HG03159 (cell line): ENCODE data around the gene SYNPO2L.

Experiments used
- ATAC-seq: cut with Tn5 transposase; IDR thresholded peaks from one replicate; pipeline ENCODE4 v1.9.1; 2021; ENCODE audit warnings: mild to moderate bottlenecking, moderate library complexity; ENCODE audit not compliant: unreplicated experiment

SYNPO2L gene

DNA sequence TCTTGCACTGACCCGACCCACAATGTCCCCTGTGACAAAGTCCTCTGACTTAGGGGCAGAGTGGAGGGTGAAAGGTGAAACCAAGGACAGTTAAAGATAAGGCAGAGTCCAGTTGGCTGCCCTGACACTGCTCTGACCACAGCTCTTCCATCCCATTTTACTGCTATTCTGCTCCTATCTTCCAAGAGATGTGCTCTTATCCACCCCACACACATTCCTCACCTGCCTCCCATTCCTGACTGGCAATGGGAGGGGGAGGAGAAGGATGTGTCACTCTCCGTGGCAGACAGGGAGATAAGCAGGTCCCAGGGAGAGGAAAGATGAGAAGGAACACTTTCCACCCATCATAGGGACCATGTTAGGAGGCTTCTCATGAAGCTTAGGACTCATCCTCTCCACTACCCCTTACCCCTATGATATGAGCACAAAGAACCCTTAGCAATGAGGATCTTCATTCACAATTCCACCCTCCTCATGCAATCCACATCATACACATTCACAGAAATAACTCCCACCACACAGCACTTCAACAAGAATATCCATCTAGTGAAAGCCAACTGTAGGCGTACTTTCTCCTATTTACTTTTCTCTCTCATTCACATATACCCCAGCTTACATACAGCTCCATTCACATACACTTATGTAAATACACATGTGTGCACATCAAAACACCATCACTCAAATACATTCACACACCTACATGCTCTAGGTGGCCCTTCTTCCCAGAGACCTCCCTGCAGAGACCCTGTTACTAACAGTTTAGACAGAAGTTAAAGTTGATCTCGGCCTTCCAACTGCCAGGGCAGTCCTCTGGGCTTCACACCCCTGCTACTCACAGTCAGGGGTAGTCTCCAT lies 6.6 kb downstream of the SYNPO2L start:
- ATAC-seq, result no peak

DNA sequence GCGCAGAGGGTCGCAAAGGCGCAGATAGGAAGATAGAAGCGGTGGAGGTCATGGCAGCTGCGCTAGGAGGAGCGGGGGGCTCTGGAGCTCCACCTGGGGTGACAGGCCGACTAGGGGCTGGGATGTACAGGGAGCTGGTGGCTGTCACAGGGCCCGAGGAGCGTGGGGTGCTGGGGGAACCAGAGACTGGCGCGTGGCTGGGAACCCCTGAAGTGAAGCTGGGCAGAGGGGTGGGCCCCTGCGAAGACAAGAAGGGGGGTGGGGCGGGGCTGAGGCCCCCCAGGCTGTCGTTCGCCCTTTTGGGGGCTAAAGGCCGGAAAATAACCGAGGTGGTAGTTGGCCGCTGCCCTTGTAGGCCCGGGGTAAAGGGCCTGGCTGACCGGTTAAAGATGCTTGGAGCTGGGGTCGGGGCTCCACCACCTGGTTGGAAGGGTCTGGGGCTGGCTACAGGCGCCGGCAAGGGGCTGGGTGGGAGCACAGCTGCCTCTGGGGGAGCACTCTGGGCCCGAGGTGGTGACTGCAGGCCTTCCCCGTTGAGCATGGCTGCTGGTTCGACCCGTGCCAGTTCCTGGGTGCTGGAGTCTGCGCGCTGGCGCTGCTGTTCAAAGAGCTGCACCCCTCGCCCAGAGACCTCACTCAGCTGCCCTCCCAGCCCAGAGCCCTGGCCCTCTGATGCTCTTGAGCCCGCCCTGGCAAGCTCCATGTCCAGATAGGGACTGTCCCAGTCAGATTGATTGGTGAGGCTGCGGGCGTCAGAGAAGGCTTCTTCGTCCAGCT lies 7.8 kb downstream of the SYNPO2L start:
- no peak for ATAC-seq

- ATAC-seq, result no peak
Observed at GRCh38 chr10:73647211-73647874, 8.5 kb downstream of the SYNPO2L start.

- ATAC-seq, result no peak
Observed at GRCh38 chr10:73646598-73647041, 9.2 kb downstream of the SYNPO2L start.

DNA sequence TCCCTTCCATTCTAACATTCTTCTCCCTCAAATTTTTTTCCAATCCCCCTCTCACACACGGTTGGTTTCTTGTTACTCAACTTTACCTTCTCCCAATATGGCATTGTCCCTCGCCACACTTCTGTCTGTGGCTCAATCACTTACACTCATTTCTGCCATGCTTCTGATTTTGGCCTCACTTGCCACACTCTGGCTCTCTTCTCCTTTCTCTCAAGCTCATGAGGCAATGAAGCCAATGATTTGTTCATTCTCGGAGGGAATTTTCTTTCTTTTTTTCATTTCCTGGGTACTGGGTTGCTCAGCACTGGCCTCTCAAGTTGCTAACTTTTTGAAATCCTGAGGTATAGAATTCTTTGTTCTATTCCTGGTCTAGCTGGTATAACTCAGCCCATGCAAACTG lies 10.6 kb downstream of the SYNPO2L start:
- ATAC-seq, result no peak

- no peak for ATAC-seq
Observed at GRCh38 chr10:73644767-73645166, 11.1 kb downstream of the SYNPO2L start.

DNA sequence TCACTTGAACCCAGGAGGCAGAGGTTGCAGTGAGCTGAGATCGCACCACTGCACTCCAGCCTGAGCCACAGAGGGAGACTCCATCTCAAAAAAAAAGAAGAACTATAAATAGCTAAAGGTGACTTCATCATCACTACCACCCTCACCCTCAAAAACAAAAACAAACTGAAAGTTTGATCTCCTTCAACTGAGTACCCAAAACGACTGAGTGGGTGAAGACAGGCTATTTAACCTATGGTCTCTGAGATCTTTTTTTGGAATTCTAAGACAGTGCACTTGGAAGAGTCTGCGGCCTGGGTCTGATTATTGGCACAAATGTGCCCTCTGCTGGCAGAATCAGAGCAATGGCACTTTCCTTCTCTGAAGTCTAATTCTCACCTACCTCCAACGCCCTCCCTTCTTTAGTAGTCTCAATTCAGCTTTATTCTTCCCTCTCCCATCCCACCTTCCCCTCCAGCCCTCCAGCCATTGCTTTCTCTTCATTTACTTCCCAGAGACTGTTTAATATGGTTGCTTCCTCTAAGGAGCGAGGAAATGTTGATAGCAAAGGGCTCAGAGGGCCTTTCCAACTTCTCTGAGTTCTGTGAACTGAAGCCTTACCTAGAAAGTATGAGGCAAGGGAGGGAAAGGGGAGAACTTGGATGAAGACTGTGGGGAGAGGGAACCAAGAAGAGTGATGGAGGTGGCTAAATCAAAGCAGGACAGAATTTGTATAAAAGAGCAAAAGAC lies 11.7 kb downstream of the SYNPO2L start:
- no peak for ATAC-seq

GRCh38 chr10:73643362-73643761 lies 12.5 kb downstream of the SYNPO2L start:
- ATAC-seq, result no peak

DNA sequence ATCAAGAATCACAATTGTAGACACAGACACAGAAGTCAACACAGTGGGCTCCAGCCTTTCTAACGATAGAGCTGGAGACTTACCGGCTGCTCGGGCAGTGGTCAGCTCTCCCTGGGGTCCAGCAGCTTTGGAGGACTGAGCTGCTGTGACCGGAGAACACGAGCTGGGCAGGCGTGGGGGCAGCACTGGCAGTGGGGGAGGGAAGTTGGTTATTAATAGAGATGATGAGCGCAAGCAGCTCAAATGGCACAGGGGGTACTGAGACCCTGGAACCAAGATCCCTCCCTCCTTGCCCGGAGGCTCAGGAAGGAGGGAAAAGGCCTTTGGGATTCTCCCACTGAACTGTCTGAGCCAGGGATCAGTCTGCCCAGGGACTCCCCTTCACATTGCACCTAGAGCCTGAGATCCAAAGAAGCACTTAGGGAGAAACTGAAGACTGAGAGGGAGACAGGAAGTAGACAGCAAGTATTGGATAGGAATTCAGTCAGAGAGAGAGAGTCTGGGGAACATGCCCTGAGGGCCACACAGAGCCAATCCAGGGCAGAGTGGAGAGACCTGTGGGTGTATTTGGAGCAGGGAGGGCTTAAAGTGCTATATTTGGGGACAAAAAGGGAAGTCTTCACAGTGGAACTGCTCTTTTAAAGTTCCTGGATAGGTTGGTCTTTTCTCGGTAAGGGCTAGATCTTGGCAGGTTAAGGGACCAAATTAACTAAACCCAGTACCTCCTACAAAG lies 14.3 kb downstream of the SYNPO2L start, which contains the start of gene MYOZ1:
Gene MYOZ1 (minus strand): TSS at position 147 of the 733 bp plus-strand sequence. CDS start 1,457 bp downstream, outside the sequence.
- no peak for ATAC-seq

- no peak for ATAC-seq
Observed at GRCh38 chr10:73639286-73639685, 16.5 kb downstream of the SYNPO2L start.

GRCh38 chr10:73635781-73636180 lies 20.0 kb downstream of the SYNPO2L start:
- no peak for ATAC-seq

- ATAC-seq, result no peak
Observed at GRCh38 chr10:73634421-73634820, 21.4 kb downstream of the SYNPO2L start.

DNA sequence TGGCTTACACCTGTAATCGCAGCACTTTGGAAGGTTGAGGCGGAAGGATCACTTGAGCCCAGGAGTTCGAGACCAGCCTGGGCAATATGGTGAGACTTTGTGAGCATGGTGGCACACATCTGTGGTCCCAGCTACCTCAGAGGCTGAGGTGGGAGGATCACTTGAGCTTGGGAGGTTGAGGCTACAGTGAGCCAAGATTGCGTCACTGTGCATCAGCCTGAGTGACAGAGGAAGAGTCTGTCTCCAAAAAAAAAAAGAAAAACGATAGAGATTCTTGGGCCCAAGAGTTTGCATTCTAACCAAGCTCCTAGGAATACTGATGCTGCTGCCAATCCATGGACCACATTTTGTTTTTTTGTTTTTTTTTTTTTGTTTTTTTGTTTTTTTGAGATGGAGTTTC lies 26.7 kb downstream of the SYNPO2L start:
- ATAC-seq, result no peak

DNA sequence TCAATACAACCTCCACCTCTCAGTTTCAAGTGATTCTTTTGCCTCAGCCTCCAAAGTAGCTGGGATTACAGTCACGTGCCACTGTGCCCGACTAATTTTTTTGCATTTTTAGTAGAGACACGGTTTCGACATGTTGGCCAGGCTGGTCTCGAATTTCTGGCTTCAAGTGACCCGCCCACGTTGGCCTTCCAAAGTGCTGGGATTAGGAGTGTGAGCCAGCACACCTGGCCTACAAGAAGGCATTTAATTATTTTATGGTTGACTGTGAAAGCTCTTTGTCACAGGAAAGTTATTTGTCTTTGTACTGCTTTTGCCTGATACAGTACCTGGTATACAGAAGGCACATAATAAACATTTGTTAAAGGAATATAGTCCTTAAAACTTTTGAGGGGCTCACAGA lies 27.4 kb downstream of the SYNPO2L start:
- no peak for ATAC-seq

DNA sequence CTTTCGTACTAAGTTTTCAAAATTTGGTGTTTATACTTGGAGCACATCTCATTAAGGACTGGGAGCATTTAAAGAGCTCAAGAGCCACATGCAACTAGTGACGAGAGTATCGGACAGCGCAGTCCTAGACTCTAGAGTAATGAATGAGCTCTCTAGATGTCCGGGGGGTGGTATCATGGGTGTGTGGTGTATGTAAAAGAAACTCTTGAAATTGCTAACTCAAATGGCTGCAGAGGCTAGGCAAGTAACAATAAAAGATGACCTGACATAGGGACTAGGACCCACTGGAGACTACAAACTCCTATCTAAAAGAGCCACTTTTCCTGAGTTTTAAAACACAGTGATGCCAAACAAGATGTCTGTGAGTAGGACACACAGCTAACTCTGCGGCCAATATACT lies 28.5 kb downstream of the SYNPO2L start:
- no peak for ATAC-seq

DNA sequence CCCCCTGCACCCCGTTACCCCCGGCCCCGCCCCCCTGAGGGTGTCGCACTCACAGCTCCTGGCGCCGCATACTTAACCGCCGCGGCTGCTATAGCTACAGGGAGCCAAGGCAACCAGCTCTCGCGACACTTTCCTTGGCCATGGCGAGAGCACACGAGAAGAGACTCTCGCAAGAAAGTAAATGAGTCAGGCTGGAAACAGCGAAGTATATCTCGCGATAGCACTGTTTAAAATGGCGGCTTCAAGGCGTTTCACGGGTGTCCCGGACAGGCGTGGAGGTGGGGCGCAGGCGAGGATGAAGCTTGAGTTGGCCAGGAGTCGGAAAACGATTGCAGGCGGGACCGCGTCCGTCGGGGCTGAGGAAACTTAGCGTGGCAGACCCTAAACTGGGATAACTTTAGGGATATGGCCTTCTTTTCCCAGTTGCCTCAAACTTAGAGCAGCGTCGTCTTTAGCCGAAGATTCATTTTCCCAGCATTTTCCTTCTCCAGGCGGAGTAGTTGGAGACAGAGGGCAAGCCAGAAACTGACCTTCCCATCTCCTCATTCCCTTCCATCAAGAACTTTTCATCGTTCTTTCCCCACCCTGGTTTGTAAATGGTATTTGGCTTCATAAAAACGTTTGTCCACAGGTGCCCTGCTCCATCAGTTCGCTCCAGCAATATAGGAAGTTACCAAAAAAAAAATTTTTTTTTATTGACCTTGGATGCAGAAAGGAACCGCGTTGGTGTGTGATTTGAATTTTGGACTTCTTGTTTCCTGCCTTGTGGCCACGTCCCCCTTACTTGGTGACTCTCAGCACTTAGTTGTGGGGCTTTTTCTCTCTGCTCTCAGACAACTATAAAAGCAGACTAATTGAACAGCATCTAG lies 29.7 kb downstream of the SYNPO2L start:
- peak; percentile 98 for ATAC-seq

GRCh38 chr10:73625004-73625883 lies 30.6 kb downstream of the SYNPO2L start:
- peak; percentile 38 for ATAC-seq

DNA sequence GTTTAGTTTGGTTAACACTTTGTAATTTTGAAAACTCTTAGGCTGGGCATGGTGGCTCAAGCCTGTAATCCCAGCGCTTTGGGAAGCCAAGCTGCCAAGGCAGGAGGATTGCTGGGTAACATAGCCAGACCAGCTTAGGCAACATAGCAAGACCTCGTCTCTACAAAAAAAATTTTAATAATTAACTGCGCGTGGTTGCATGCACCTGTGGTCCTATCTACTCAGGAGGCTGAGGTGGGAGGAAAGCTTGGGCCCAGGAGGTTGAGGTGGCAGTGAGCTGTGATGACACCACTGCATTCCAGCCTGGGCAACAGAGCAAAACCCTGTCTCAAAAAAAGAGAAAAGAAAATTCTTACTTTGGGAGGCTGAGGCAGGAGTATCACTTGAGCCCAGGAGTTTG lies 32.8 kb downstream of the SYNPO2L start:
- ATAC-seq, result no peak
